Activated B cell treated with CpG ODN at 0.5 μM for 24 hours (primary cell): ENCODE measurements around the gene ATF5. TPM values are rescaled to one million over a fixed set of nuclear protein-coding genes. Genes with fewer than 3 reads are reported as not detected.
A peak's percentile ranks its signal among the peaks of the same experiment; 100 is the strongest.

Experiments
- ATAC-seq: fragments of 200-7000 bp; cut with Tn5 transposase; one replicate; pipeline ENCODE4 v1.10.0; 2021; ENCODE audit warnings: low read depth, mild to moderate bottlenecking, moderate library complexity
- CTCF ChIA-PET: fragments of 350-600 bp; sonication (Branson Sonifier 250); formaldehyde crosslinking; loops from one replicate; lab custom pipeline; 2021; ENCODE audit warnings: antibody characterized with exemption; lab: Charles Lee
- POLR2A ChIA-PET: fragments of 350-600 bp; sonication (Branson Sonifier 250); formaldehyde crosslinking; loops from one replicate; lab custom pipeline; 2021; ENCODE audit warnings: antibody characterized with exemption; lab: Charles Lee
- DNase-seq: peaks from one replicate; pipeline ENCODE4 v3.0.0; 2022
- H3K27ac Mint-ChIP-seq: one replicate; pipeline ENCODE4 v1.8.0; 2020; ENCODE audit warnings: mixed read lengths
- H3K27me3 Mint-ChIP-seq: one replicate; pipeline ENCODE4 v1.8.0; 2021; ENCODE audit warnings: mixed read lengths
- H3K36me3 Mint-ChIP-seq: one replicate; pipeline ENCODE4 v1.8.0; 2021; ENCODE audit warnings: low read depth, mixed read lengths
- H3K4me1 Mint-ChIP-seq: one replicate; pipeline ENCODE4 v1.8.0; 2021; ENCODE audit warnings: mixed read lengths
- H3K4me3 Mint-ChIP-seq: one replicate; pipeline ENCODE4 v1.8.0; 2020; ENCODE audit warnings: mild to moderate bottlenecking, mixed read lengths
- H3K9me3 Mint-ChIP-seq: one replicate; pipeline ENCODE4 v1.8.0; 2020; ENCODE audit warnings: mixed read lengths
- intact Hi-C: fragments of 100-400 bp; cut with micrococcal nuclease; formaldehyde crosslinking; loops from one replicate; pipeline ENCODE4 v1.15.1; 2024
- total RNA-seq: library from RNA; stranded (reverse); gene quantifications from 2 replicates; pipeline ENCODE4 v1.2.3, GENCODE V29; 2022
- TF ChIP-seq, protein P1 (sequence below): fragments of 200-600 bp; IDR thresholded peaks from one replicate; pipeline ENCODE4 v1.8.0; 2022; ENCODE audit warnings: antibody characterized with exemption, mild to moderate bottlenecking

ATF5 gene
- total RNA-seq, 1 donor from 2014 or later, result 199 TPM

DNA sequence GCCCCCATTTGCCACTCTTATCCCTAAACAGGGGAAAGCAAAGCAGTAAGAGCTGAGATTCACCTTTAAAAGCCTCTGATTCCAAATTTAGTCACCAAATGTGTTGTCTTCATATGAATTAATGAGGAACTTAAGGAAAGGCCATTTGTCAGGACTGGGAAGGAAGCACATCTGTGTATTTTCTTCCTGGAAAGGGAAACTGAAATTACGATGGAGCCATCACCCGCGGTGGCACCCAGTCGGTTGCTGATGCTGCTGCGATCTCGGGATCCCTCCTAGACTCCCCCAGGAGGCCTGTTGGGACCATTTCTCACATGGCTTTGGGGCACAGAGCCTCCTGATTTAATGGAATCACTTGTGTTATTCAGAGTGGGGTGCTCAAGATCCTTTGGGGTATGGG lies 24.9 kb upstream of the ATF5 start:
- H3K27me3 Mint-ChIP-seq, result no peaks in the 10 kb centered on the region
- H3K9me3 Mint-ChIP-seq, result no peaks in the 10 kb centered on the region
- TF ChIP-seq, protein P1, sequence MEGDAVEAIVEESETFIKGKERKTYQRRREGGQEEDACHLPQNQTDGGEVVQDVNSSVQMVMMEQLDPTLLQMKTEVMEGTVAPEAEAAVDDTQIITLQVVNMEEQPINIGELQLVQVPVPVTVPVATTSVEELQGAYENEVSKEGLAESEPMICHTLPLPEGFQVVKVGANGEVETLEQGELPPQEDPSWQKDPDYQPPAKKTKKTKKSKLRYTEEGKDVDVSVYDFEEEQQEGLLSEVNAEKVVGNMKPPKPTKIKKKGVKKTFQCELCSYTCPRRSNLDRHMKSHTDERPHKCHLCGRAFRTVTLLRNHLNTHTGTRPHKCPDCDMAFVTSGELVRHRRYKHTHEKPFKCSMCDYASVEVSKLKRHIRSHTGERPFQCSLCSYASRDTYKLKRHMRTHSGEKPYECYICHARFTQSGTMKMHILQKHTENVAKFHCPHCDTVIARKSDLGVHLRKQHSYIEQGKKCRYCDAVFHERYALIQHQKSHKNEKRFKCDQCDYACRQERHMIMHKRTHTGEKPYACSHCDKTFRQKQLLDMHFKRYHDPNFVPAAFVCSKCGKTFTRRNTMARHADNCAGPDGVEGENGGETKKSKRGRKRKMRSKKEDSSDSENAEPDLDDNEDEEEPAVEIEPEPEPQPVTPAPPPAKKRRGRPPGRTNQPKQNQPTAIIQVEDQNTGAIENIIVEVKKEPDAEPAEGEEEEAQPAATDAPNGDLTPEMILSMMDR, result no peak
- POLR2A ChIA-PET, result interaction anchor here (1.1 to 1.7 kb wide), 2 partner anchors 16 to 25 kb away, joined by 4 to 9 read pairs; partner anchors contain the start of genes ATF5 and NUP62
- H3K36me3 Mint-ChIP-seq, result peaks cover 26% of the 10 kb centered on the region
- DNase-seq (no peak), ATAC-seq (no peak)
- CTCF ChIA-PET, result interaction anchor here (4.6 kb wide), 1 partner anchor 13 kb away, joined by 16 read pairs; no protein-coding TSS in a partner anchor
- no peak overlapping the region for H3K4me3 Mint-ChIP-seq
- H3K4me1 Mint-ChIP-seq, result peaks cover 55% of the 10 kb centered on the region
- peak overlapping the region; percentile 18 for H3K27ac Mint-ChIP-seq
- intact Hi-C loops, result no loop called here

DNA sequence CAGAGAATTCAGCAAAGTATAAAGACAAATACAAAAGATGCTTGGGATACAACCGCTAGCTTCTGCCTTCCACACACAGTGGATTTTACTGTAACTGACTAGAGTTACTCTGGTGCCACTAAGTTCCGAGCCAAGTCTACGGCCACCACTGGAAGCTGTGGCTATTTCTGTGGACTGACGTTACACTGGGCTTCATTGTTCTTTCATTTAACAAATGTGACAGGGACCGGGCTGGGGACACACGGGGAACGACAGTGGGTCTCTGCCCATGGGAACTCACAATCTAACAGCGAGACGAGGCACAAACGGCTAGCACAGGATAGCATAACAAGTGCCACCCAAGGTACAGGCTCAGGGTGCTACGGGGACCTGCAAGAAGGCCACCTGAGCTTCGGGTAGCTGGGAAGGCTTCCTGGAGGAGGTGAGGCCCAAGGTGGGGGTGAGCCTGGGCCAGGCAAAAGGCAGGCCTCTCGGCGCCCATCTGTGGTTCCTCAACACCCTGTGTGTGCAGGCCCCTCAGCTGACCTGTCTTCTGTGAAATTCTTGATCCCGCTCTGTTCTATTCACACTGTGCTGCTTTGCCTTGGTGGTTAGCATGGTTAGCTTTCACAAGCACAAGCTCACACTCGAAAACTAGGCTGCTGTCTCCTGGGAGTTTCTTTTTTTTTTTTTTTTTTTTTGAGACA lies 22.0 kb upstream of the ATF5 start:
- CTCF ChIA-PET, result interaction anchor here (4.6 kb wide), 1 partner anchor 10 kb away, joined by 16 read pairs; no protein-coding TSS in a partner anchor
- Mint-ChIP-seq H3K36me3 (peaks cover 39% of the 10 kb centered on the region), H3K27ac (peak overlapping the region; percentile 65), H3K9me3 (no peaks in the 10 kb centered on the region), H3K4me3 (peak overlapping the region; percentile 58), H3K27me3 (no peaks in the 10 kb centered on the region), H3K4me1 (peaks cover 72% of the 10 kb centered on the region)
- TF ChIP-seq, protein P1, result no peak
- ATAC-seq, result peak; percentile 18
- no peak for DNase-seq
- POLR2A ChIA-PET, result interaction anchor here (0.6 to 14.0 kb wide), 13 partner anchors 10 to 1281 kb away, joined by 3 to 317 read pairs (median 7); partner anchors contain the start of genes AKT1S1, ATF5, IL4I1 and KCNC3
- intact Hi-C loops, result no loop called here

DNA sequence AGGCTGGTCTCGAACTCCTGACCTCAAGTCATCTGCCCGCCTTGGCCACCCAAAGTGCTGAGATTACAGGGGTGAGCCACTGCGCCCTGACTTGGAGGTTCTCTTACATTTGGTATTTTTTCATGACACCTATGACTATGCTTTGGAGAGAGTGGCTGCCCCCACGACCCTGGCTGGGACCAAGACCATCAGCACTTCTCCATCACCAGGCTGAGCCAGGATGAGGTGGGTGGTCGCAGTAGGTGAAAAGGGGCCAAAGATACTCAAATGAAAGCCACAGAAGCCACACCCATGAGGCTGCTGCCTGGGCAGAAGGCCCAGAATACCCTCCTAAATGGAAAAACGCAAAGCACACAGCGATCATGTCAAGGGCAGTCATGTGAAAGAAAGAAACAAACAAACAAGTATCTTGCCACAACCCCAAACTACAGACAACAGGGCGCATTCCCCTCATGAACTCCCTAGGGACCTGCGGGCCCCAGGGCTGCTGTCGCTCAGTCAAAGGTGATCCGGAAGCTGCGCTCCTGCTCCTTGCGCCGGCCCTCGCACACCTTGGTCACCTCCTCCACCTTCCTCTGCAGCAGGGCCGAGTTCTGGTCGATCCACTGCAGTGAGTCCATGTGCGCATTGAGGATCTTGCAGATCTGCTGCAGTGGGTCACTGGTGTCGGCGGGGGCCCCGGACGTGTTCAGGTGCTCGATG lies 21.1 kb upstream of the ATF5 start:
- no peak for DNase-seq
- intact Hi-C loops, result no loop called here
- peaks cover 45% of the 10 kb centered on the region for H3K36me3 Mint-ChIP-seq
- H3K4me3 Mint-ChIP-seq, result peak overlapping the region; percentile 42
- peaks cover 81% of the 10 kb centered on the region for H3K4me1 Mint-ChIP-seq
- H3K9me3 Mint-ChIP-seq, result no peaks in the 10 kb centered on the region
- CTCF ChIA-PET, result interaction anchor here (4.6 kb wide), 1 partner anchor 9 kb away, joined by 16 read pairs; no protein-coding TSS in a partner anchor
- POLR2A ChIA-PET, result interaction anchor here (0.5 to 14.0 kb wide), 11 partner anchors 9 to 1263 kb away, joined by 3 to 317 read pairs (median 15); partner anchors contain the start of genes AKT1S1, ATF5, IL4I1 and NUP62
- TF ChIP-seq, protein P1, result no peak
- H3K27me3 Mint-ChIP-seq, result no peaks in the 10 kb centered on the region
- ATAC-seq, result peak; percentile 16
- H3K27ac Mint-ChIP-seq, result peak overlapping the region; percentile 59

DNA sequence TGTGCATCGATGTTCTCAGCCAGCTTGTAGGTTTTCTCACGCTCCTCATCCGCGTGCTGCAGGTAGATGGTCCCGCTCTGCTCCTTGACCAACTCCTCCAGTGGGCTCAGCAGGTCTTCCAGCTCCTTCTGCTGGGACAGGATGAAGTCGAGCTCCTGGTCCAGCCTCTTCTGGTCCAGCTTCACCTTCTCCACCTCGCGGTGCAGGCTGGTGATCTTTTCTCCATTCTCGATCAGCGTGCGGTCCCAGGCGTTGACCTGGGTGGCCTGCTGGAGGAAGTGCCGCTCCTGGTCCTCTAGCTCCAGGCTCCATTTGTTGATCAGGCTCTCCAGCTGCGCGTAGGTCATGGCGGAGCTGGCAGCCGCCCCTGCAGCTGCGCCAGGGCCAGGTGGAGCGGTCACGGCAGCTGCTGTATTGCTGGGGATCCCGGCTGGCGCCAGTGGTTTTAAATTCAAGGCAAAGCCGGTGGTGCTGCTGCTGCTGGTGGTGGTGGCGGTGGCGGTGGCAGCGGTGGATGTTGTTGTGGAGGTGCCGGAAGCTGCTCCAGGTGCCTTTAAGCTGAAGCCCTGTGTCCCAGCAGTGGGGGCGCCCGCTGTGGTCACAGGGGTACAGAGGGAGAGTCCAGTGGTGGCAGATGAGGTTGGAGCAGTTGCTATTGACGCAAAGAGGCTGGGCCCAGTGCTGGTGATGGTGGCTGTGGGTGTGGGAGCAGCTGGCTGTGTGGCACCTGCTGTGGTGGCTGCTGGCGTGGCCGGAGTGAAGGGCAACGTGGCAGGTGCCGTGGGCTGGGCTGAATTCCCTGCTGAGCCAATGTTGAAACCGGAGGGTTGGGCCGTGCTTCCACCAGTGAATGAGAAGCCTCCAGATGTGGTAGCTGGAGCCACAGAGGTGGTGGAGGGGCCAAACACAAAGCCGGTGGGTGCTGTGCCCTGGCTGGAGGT lies 20.3 kb upstream of the ATF5 start:
- Mint-ChIP-seq H3K27me3 (no peaks in the 10 kb centered on the region), H3K4me3 (no peak overlapping the region), H3K9me3 (no peaks in the 10 kb centered on the region), H3K4me1 (peaks cover 83% of the 10 kb centered on the region), H3K27ac (peak overlapping the region; percentile 24), H3K36me3 (peaks cover 54% of the 10 kb centered on the region)
- CTCF ChIA-PET, result no interaction called here
- TF ChIP-seq, protein P1, result no peak
- POLR2A ChIA-PET, result interaction anchor here (0.5 to 14.0 kb wide), 7 partner anchors 9 to 39 kb away, joined by 3 to 317 read pairs (median 4); partner anchors contain the start of genes AKT1S1, ATF5, IL4I1 and NUP62
- ATAC-seq (no peak), DNase-seq (no peak)
- intact Hi-C loops, result no loop called here
